Measurements from ENCODE around the gene ALPK3.

ALPK3 gene

DNA sequence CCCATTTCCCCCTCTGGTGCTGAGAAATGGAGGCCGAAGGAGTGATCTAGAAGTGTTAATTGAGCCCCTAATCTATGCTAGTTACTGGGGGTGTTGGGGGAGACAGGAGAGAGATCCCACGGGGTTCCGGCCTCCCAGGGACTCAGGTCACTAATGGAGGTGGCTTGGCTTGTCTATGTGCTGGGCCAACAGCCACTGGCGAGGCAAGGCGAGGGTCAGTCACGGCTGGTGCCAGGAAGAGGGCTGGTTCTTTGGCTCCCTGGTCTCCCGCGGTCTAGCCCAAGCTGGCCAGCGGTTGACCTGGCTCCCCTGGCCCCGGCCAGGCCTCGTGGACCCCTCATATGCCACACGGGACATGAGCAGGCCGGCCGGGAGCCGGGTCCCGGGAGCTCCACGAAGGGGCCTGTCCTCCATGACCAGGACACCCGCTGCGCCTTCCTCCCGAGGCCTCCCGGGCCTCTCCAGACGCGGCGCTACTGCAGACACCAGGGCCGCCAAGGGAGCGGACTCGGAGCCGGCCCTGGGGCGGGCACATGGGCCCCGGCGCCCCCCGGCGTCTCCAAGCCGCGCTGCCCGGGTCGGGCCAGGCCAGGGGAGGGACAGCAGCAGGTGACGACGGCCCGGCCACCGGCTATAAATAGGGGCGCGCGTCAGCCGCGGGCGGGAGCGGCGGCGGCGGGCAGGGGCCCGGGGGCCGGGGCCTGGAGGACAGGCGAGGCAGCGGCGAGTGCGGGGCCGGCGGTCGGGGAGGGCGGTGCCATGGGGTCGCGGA is at the start of gene ALPK3:
TSS of gene ALPK3 (plus strand) at position 663 of the 772 bp plus-strand sequence. CDS start at position 760, 97 bp downstream.
- TF ChIP-seq NFIC (IDR thresholded peaks at IDR 0.05), result no peak

DNA sequence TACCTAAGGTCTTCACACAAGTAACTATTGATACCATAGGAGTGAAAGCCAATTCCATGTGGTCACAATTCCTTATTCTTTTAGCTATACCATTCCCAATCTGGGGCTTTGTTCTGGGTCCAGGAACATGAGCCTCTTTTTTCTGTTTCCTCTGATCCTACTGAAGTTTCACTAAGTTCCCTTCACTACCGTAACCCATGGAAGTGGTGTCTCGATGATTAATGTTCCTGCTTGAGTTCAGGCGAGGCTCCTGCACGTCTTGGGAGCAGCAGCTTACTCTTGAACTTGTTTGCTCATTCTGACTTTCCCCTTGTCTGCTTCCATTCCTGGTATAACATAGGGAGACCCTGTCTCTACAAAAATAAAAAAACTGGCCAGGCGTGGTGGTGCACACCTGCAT is 45.1 kb upstream of the ALPK3 start:
- TF ChIP-seq TAF1 (IDR thresholded peaks at IDR 0.05; ENCODE audit: low read depth), result no peak
- no peak for TF ChIP-seq USF1 (IDR thresholded peaks at IDR 0.05)
- TF ChIP-seq TEAD4 (IDR thresholded peaks at IDR 0.05), result no peak
- TF ChIP-seq EGR1 (IDR thresholded peaks at IDR 0.05), result no peak
- no peak for TF ChIP-seq CEBPB (IDR thresholded peaks at IDR 0.05)
- no peak for TF ChIP-seq NFIC (IDR thresholded peaks at IDR 0.05)
- no peak for TF ChIP-seq RAD21 (IDR thresholded peaks at IDR 0.05; ENCODE audit: low read depth)

DNA sequence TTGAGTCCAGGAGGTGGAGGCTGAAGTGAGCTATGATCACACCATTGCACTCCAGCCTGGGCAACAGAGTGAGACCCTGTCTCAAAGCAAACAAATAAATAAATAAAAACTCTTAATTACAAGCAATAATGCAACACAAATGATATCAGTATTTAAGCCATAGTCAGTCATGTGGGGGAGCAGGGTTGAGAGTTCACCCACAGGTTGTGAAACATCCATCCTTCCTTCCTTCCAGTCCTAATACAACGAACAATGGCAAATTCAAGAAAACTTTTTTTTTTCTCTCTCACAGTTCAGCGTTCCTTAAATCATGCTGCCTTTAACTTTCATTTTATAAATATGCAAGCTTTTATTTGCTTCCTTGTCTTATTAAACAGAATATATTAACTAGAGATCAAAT is 44.7 kb upstream of the ALPK3 start:
- TF ChIP-seq ZBTB7A (IDR thresholded peaks at IDR 0.05; ENCODE audit: low read depth) (no peak), YY1 (IDR thresholded peaks at IDR 0.05; ENCODE audit: low read depth) (no peak), TAF1 (IDR thresholded peaks at IDR 0.05; ENCODE audit: low read depth) (no peak), TEAD4 (IDR thresholded peaks at IDR 0.05) (no peak), EP300 (IDR thresholded peaks at IDR 0.05; ENCODE audit: borderline replicate concordance) (no peak), CEBPB (IDR thresholded peaks at IDR 0.05) (no peak), CREB1 (IDR thresholded peaks at IDR 0.05; ENCODE audit: low read depth) (no peak), RAD21 (IDR thresholded peaks at IDR 0.05; ENCODE audit: low read depth) (no peak), USF1 (IDR thresholded peaks at IDR 0.05) (no peak), FOXM1 (IDR thresholded peaks at IDR 0.05; ENCODE audit: borderline replicate concordance, low read depth) (no peak), MAX (IDR thresholded peaks at IDR 0.05) (no peak), NFIC (IDR thresholded peaks at IDR 0.05) (no peak), EGR1 (IDR thresholded peaks at IDR 0.05) (no peak)
- TF ChIP-seq, protein P1, sequence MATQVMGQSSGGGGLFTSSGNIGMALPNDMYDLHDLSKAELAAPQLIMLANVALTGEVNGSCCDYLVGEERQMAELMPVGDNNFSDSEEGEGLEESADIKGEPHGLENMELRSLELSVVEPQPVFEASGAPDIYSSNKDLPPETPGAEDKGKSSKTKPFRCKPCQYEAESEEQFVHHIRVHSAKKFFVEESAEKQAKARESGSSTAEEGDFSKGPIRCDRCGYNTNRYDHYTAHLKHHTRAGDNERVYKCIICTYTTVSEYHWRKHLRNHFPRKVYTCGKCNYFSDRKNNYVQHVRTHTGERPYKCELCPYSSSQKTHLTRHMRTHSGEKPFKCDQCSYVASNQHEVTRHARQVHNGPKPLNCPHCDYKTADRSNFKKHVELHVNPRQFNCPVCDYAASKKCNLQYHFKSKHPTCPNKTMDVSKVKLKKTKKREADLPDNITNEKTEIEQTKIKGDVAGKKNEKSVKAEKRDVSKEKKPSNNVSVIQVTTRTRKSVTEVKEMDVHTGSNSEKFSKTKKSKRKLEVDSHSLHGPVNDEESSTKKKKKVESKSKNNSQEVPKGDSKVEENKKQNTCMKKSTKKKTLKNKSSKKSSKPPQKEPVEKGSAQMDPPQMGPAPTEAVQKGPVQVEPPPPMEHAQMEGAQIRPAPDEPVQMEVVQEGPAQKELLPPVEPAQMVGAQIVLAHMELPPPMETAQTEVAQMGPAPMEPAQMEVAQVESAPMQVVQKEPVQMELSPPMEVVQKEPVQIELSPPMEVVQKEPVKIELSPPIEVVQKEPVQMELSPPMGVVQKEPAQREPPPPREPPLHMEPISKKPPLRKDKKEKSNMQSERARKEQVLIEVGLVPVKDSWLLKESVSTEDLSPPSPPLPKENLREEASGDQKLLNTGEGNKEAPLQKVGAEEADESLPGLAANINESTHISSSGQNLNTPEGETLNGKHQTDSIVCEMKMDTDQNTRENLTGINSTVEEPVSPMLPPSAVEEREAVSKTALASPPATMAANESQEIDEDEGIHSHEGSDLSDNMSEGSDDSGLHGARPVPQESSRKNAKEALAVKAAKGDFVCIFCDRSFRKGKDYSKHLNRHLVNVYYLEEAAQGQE (IDR thresholded peaks at IDR 0.05; ENCODE audit: low read depth), result no peak

DNA sequence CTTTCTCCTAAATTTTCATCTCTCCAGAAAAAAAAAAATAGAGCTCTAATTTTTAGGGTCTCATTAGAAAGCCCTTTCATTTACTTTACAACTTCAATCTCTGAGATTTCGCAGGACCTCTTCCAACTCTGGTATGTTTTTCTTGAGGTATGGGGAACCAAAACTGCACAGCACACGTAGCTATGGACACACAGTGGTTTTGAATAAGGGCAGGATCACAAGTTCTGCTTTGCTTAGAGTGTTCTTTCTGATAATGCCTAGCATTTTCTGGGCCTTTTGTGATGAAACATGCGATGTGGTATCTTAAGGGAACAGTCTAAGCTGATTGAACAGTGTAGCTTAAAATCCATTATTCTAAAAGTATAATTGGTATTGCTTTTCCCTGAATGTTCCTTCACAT is 43.4 kb upstream of the ALPK3 start:
- no peak for TF ChIP-seq CREB1 (IDR thresholded peaks at IDR 0.05; ENCODE audit: low read depth)
- TF ChIP-seq, protein P1 (IDR thresholded peaks at IDR 0.05; ENCODE audit: low read depth), result no peak
- TF ChIP-seq NFIC (IDR thresholded peaks at IDR 0.05), result no peak
- TF ChIP-seq MAX (IDR thresholded peaks at IDR 0.05), result no peak
- no peak for TF ChIP-seq USF1 (IDR thresholded peaks at IDR 0.05)
- TF ChIP-seq ZBTB7A (IDR thresholded peaks at IDR 0.05; ENCODE audit: low read depth), result no peak
- TF ChIP-seq EGR1 (IDR thresholded peaks at IDR 0.05), result no peak
- TF ChIP-seq FOXM1 (IDR thresholded peaks at IDR 0.05; ENCODE audit: borderline replicate concordance, low read depth), result no peak
- no peak for TF ChIP-seq TCF12 (IDR thresholded peaks at IDR 0.05; ENCODE audit: low read depth)
- no peak for TF ChIP-seq TEAD4 (IDR thresholded peaks at IDR 0.05)

GRCh38 chr15:84775867-84776449 is 41.2 kb upstream of the ALPK3 start:
- no peak for TF ChIP-seq TEAD4 (IDR thresholded peaks at IDR 0.05)

DNA sequence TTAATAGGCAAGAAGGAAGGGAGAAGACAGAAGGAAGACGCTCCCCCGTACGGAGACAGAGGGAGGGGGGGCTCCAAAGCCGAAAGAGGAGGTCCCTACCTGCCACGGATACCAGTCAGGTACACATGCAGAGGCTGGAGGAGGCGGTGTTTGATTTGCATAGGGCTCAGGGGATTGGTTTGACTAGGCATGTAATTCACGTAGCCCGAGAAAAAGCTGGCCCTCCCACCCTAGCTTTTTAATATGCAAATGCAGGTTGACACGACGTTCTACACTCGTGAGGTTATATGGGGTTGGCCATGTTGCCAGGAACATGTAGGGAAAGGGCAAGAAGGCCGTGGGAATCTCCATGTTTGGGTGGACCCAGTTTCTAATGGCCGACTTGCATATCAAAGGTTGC is 39.0 kb upstream of the ALPK3 start:
- TF ChIP-seq CEBPB (IDR thresholded peaks at IDR 0.05), result no peak
- TF ChIP-seq, protein P1 (IDR thresholded peaks at IDR 0.05; ENCODE audit: low read depth), result no peak
- TF ChIP-seq CREB1 (IDR thresholded peaks at IDR 0.05; ENCODE audit: low read depth), result no peak
- no peak for TF ChIP-seq EP300 (IDR thresholded peaks at IDR 0.05; ENCODE audit: borderline replicate concordance)

Measured in Ishikawa (cell line).